HUES64 (cell line): ENCODE data around the gene PDZRN3.
A peak's percentile ranks its signal among the peaks of the same experiment; 100 is the strongest.

Experiments used
- H3K27ac ChIP-seq: 2 replicates; pipeline ENCODE4 v1.7.0; 2013; ENCODE audit warnings: low read depth, low read length, inconsistent platforms
- H3K27me3 ChIP-seq: 2 replicates; pipeline ENCODE4 v1.6.1; 2013; ENCODE audit warnings: mild to moderate bottlenecking, low read length; ENCODE audit not compliant: insufficient read depth
- H3K36me3 ChIP-seq: 2 replicates; pipeline ENCODE4 v1.6.1; 2013; ENCODE audit warnings: mild to moderate bottlenecking, low read length; ENCODE audit not compliant: insufficient read depth
- H3K4me1 ChIP-seq: 2 replicates; pipeline ENCODE4 v1.6.1; 2013; ENCODE audit warnings: mild to moderate bottlenecking, low read length, moderate library complexity; ENCODE audit not compliant: insufficient read depth
- H3K4me3 ChIP-seq: 2 replicates; pipeline ENCODE4 v1.5.1; 2013; ENCODE audit warnings: mild to moderate bottlenecking, low read length, moderate library complexity
- H3K9ac ChIP-seq: 2 replicates; pipeline ENCODE4 v1.6.1; 2013; ENCODE audit warnings: mild to moderate bottlenecking, low read depth, low read length
- H3K9me3 ChIP-seq: 2 replicates; pipeline ENCODE4 v1.6.1; 2013; ENCODE audit warnings: low read depth, low read length; ENCODE audit not compliant: insufficient read depth
- WGBS: fragments of 150-250, 120-280 bp; methylation state at CpG from one replicate; pipeline ENCODE4 v1.1.7; 2013; ENCODE audit warnings: missing lambda C conversion rate; 5-methylcytosine and 5-hydroxymethylcytosine counted together

PDZRN3 gene

DNA sequence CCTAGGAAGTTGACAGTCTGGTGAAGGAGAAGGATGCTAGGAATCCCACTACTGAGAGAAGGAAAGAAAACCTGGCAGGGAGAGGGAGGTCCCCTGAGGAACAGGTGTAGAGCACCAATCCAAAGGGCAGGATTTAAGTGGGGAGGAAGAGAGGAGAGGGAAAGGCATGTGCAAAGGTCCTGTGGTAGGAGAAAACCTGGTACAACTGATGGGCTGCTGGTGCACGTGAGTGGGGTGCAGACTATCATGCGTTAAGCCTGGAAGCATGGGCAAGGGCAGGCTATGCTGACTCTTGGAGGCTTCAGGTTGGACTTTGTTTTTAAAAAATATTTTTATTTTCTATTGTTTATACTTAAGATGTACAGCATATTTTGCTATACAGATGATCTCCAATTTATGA lies 209.6 kb downstream of the PDZRN3 start:
- 89% methylated on average over 2 of the region's 2 CpGs for WGBS
- H3K27ac ChIP-seq: no peak overlapping the region
- no peaks in the 10 kb centered on the region for H3K9me3 ChIP-seq
- no peaks in the 10 kb centered on the region for H3K36me3 ChIP-seq
- no peaks in the 10 kb centered on the region for H3K27me3 ChIP-seq
- H3K4me1 ChIP-seq: peaks cover 5% of the 10 kb centered on the region
- no peak overlapping the region for H3K4me3 ChIP-seq
- H3K9ac ChIP-seq: no peak overlapping the region

DNA sequence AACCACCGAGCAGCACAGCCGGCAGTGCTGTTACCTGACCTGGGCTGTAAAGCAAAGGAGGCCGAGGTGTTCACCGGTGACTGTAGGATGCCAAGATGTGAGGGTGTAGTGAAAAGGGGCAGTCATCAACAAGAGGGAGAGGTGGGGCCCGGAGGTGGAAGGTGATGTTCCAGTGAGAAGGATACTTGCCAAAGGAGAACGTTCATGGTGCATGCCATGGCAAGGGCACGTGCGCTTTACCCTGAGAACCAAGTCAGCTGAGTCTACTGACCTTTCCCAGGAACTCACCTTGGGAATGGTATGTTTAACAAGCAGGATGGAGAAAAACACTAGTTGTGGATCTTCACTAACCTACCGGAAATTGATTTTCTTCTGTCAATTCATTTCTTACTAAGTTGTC lies 211.1 kb downstream of the PDZRN3 start:
- H3K4me3 ChIP-seq: no peak overlapping the region
- no peaks in the 10 kb centered on the region for H3K36me3 ChIP-seq
- no peaks in the 10 kb centered on the region for H3K9me3 ChIP-seq
- peaks cover under 1% of the 10 kb centered on the region; the same call in 1 of the 2 replicates for H3K4me1 ChIP-seq
- H3K27me3 ChIP-seq: no peaks in the 10 kb centered on the region
- 95% methylated on average over 9 of the region's 9 CpGs for WGBS
- no peak overlapping the region for H3K27ac ChIP-seq
- H3K9ac ChIP-seq: no peak overlapping the region

DNA sequence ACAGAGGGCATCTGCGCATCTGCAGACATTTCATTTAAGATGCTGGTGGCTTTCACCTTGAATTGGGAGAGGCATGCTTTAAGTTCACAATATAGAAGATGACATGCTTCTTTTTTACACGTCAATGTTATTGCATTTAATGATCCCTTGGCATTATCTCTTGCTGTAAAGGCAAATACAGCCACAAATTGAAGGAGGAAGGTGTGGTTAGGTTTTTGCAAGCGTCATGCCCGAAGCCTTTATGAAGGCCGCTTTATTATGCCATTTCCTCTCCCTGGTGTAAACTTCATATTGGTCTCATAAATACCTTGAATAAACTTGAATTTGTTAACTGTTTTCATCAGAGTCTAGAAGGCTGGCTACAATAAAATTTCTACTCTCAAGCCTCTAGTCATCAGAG lies 212.7 kb downstream of the PDZRN3 start:
- Histone ChIP-seq H3K9me3 (no peaks in the 10 kb centered on the region), H3K27ac (no peak overlapping the region), H3K4me1 (no peaks in the 10 kb centered on the region; the same call in 1 of the 2 replicates), H3K4me3 (no peak overlapping the region), H3K9ac (no peak overlapping the region), H3K36me3 (no peaks in the 10 kb centered on the region), H3K27me3 (no peaks in the 10 kb centered on the region)
- 96% methylated on average over 5 of the region's 5 CpGs for WGBS

DNA sequence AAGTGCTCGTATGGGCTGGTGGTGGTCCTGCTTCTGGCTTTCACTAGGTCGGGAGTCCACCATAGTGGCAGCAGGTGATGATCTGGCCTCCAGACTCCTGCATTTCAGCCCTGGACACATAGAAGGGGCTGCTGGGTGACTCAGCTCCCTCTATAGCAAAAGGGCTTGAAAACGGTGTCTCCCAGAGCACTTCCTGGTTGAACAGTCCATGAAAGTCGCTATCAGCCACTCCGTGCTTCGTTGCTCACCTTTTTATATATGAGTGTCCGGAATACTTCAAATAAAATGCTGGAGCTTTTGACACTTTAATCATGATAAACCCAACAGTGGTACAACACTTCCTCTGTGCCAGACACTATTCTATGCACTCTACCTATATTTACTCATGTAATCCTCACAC lies 213.2 kb downstream of the PDZRN3 start:
- H3K36me3 ChIP-seq: no peaks in the 10 kb centered on the region
- no peak overlapping the region for H3K4me3 ChIP-seq
- no peaks in the 10 kb centered on the region for H3K27me3 ChIP-seq
- no peak overlapping the region for H3K9ac ChIP-seq
- no peak overlapping the region for H3K27ac ChIP-seq
- H3K9me3 ChIP-seq: no peaks in the 10 kb centered on the region
- no peaks in the 10 kb centered on the region; the same call in 1 of the 2 replicates for H3K4me1 ChIP-seq
- 94% methylated on average over 7 of the region's 7 CpGs for WGBS

DNA sequence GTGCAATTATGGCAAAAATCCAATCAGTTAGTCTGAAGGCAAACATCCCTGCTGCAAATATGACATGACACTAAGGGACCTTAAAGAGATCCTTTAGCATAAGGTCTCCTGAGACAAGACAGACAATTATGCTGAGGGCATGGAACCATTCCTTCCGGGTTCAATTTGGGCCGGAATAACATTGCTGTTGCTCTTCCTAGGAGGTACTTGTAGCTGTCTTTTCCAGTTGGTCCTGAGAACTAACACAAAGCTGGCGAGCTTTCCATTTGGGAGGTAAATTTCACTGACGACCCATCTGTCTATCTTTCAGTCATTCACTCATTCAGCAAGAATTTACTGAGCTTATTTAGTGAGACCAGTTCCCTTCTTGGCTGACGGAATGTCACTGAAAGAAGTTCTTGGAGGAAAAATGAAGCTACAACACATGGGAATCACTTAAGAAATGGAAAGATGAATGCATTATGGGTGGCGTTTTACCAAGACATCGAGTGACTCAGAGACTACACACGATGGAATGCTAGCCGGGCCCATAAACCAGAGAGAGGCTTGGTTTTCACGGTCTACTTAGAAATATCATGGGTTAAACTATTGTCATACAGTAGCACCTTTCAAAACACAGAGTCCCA lies 215.5 kb downstream of the PDZRN3 start:
- Histone ChIP-seq H3K27me3 (no peaks in the 10 kb centered on the region), H3K9me3 (no peaks in the 10 kb centered on the region), H3K4me1 (no peaks in the 10 kb centered on the region), H3K36me3 (no peaks in the 10 kb centered on the region), H3K4me3 (no peak overlapping the region), H3K27ac (no peak overlapping the region), H3K9ac (no peak overlapping the region)
- WGBS: 94% methylated on average over 10 of the region's 10 CpGs

DNA sequence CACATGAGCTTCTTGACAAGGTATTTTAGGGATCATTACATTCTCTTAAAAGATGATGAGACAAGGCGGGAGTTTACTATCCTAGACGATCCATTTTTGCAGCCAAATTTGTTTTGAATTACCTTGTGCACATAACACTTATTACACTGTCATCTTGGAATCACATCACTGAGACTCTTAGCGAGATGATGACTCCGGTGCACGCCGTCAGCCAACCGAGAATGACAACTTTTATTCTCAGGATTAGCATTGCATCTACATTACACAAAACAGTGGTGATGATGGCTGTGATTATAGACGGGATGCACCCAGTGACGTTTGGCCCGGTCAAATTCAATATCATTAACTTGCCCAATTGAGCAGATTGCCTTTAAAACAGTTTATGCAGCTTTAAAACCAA lies 216.1 kb downstream of the PDZRN3 start:
- H3K27me3 ChIP-seq: no peaks in the 10 kb centered on the region
- H3K27ac ChIP-seq: no peak overlapping the region
- H3K9me3 ChIP-seq: no peaks in the 10 kb centered on the region
- H3K4me1 ChIP-seq: no peaks in the 10 kb centered on the region
- H3K36me3 ChIP-seq: no peaks in the 10 kb centered on the region
- H3K4me3 ChIP-seq: no peak overlapping the region
- WGBS: 95% methylated on average over 8 of the region's 10 CpGs
- H3K9ac ChIP-seq: no peak overlapping the region

DNA sequence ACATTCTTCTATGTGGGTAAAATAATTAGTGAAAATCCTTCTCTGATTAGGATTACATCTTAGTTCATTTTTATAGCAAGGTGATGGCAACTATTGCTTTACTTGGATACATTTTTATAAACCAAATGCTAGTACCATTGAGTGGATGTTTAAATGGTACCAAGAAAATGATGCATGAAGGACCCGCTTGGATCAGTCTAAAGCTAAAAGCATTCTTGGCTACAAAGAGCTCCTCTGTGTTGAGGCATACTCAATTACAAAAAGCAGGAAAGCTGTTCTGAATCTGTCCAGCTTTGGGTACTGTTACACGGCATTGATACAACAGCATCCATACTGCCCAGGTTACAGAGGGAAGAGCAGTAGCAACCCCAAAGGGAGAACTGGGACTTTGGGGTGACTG lies 217.2 kb downstream of the PDZRN3 start:
- no peaks in the 10 kb centered on the region for H3K36me3 ChIP-seq
- 95% methylated on average over 2 of the region's 2 CpGs for WGBS
- no peaks in the 10 kb centered on the region for H3K27me3 ChIP-seq
- no peak overlapping the region for H3K27ac ChIP-seq
- H3K9me3 ChIP-seq: no peaks in the 10 kb centered on the region
- H3K9ac ChIP-seq: no peak overlapping the region
- H3K4me1 ChIP-seq: no peaks in the 10 kb centered on the region
- H3K4me3 ChIP-seq: no peak overlapping the region

DNA sequence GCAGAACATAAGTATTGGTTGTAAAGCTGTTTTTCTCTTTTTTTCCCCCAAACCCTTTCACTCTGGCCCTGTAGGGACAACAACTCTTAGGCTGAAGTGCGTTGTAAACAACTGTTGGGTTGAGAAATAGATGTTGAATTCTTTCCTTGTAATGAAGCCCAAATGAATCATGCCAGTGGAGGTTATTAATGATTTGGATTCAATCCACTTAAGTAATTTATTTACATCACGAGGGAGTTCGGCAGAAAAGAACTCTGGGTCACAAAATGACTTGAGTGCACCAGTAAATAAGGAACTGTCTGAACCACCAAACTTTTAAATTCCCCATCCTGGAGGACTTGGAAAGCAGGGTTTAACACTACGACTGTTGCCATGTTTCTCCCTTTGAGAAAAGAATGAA lies 218.9 kb downstream of the PDZRN3 start:
- Histone ChIP-seq H3K4me1 (no peaks in the 10 kb centered on the region), H3K27me3 (no peaks in the 10 kb centered on the region), H3K9me3 (no peaks in the 10 kb centered on the region), H3K36me3 (no peaks in the 10 kb centered on the region), H3K27ac (no peak overlapping the region), H3K4me3 (no peak overlapping the region), H3K9ac (no peak overlapping the region)
- WGBS: 93% methylated on average over 4 of the region's 4 CpGs

DNA sequence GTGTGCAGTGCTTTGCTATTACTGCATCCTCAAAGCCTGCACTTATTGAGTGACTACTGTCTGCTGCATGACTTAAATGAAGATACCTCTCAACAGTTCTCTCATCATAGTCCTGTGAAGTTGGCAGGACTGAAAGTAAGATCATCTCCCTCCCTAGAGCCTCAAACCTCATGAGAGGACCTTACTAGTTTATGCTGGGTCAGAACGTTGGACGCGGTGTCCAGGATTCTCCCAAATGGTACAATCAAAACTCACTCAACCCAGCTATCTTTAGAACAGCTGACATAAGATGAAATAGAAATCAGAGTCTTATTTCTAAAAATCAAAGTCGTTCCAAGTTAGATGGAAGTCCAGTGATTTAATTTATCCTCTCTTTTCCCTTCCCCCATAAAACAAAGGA lies 219.7 kb downstream of the PDZRN3 start:
- no peaks in the 10 kb centered on the region for H3K27me3 ChIP-seq
- H3K27ac ChIP-seq: no peak overlapping the region
- H3K36me3 ChIP-seq: no peaks in the 10 kb centered on the region
- H3K9ac ChIP-seq: no peak overlapping the region
- H3K9me3 ChIP-seq: no peaks in the 10 kb centered on the region
- no peak overlapping the region for H3K4me3 ChIP-seq
- no peaks in the 10 kb centered on the region for H3K4me1 ChIP-seq
- WGBS: 90% methylated on average over 3 of the region's 4 CpGs

DNA sequence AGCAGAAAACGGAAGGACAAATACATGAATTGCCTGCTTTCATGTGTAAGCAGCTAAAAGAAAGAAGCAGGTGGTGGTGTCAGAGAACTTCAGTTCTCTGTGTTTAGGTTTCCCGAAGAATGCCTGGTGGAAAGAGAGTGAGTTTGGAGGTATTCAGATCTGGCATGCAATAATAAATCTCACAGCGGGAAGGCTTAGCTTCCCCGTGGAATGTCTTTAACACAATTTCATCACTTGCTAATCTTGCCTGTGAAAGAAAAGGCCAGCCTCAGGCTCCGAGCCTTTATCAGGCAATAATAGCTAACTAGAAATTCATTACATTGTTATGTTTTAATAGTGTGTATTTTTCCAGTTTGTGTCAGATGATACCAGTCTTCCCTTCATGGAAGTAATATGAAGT lies 220.3 kb downstream of the PDZRN3 start:
- no peak overlapping the region for H3K4me3 ChIP-seq
- H3K9ac ChIP-seq: no peak overlapping the region
- no peaks in the 10 kb centered on the region for H3K4me1 ChIP-seq
- H3K27ac ChIP-seq: peak overlapping the region; percentile 30; the same call in 1 of the 2 replicates
- 58% methylated on average over 5 of the region's 5 CpGs for WGBS
- H3K36me3 ChIP-seq: no peaks in the 10 kb centered on the region
- no peaks in the 10 kb centered on the region for H3K27me3 ChIP-seq
- H3K9me3 ChIP-seq: no peaks in the 10 kb centered on the region

DNA sequence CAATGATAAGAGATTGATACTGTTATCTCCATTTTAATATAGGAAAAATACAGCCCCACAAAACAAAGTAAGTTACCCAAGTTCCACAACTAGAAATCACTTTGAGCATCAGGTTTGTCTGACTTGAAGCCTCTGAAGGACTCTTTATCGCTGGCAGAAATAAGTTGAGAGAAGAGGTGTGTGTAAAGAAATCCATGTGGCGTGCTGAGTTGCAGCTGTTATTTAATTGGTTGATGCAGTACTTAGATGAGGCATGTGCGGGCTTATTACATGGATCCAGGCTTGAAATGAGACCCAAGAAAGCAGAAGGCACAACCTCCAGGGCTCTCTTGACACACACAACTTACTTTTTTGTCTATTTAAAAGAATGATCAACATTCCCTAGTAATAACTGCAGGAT lies 221.3 kb downstream of the PDZRN3 start:
- no peak overlapping the region for H3K9ac ChIP-seq
- H3K36me3 ChIP-seq: no peaks in the 10 kb centered on the region
- no peaks in the 10 kb centered on the region for H3K9me3 ChIP-seq
- H3K27ac ChIP-seq: no peak overlapping the region
- no peak overlapping the region for H3K4me3 ChIP-seq
- 95% methylated on average over 3 of the region's 3 CpGs for WGBS
- no peaks in the 10 kb centered on the region for H3K27me3 ChIP-seq
- H3K4me1 ChIP-seq: no peaks in the 10 kb centered on the region
